NCI-H446 treated with DMSO at 0.1 percent for 48 hours (cell line): Measurements from ENCODE around the gene NDUFB7.

Experiments used
- DNase-seq: peaks from one replicate; lab custom pipeline; 2025; lab: John Stamatoyannopoulos, UW

The NDUFB7 gene

GRCh38 chr19:14520543-14520942 lies 51.3 kb downstream of the NDUFB7 start:
- DNase-seq, result no peak

- no peak for DNase-seq
Measured at GRCh38 chr19:14519860-14520407, 51.9 kb downstream of the NDUFB7 start.

DNA sequence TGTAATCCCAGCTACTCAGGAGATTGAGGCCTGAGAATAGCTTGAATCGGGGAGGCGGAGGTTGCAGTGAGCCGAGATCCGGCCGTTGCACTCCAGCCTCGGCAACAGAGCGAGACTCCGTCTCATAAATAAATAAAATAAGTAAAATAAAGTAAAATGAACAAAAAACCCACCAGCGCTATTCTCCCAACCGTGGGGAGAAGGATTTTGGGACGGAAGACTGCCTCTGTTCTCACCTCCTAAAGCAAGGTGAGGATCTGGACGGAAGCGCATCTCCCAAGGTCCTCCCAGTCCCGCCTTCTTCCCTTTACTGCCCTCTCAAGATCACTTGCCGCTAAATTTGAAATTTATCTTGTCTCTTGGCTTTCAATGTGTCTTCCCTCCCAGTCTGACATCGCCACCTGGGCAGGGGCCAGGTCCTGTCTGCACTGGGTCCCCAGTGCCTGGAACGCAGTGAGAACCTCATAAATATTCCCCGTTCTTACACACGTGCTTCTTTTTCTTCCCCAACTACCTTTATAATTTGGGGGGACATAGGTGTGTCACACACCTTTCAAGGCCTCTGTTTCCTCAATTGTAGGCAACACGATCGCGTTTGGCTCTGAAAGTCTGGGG lies 52.5 kb downstream of the NDUFB7 start:
- no peak for DNase-seq

- DNase-seq, result no peak
Measured at GRCh38 chr19:14517840-14518505, 53.9 kb downstream of the NDUFB7 start, which contains the start of gene DNAJB1. Gene DNAJB1, minus strand, starts transcription at chr19:14518397. Its CDS starts 48 bp downstream, at chr19:14518349.

DNA sequence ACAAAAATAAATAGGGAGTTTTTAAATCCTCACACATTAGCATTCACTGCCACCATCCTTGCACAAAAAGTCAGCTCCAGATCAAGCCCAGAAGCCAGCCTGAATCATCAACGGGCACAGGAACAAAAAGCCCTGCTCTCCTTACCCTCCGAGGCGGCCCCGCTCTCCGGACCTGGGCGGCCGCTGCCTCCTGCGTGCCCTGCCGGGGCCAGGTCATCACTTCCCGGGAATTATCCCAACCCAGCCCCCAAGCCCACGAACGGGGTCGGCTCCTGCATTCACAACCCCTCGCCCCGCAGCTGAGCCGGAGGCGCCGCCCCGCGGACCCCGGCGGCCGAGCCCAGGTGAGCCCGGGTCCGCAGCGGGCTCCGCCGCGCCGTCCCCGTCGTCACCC lies 54.4 kb downstream of the NDUFB7 start:
- DNase-seq, result no peak

GRCh38 chr19:14516746-14517438 lies 55.0 kb downstream of the NDUFB7 start:
- no peak for DNase-seq
